ENCODE results near the gene C12orf60. TPM values are rescaled to one million over a fixed set of nuclear protein-coding genes. Genes with fewer than 3 reads are reported as not detected.

C12orf60 gene
- total and polyA plus RNA-seq, 2 donors from 2014 or later, result 2.0 to 4.5 TPM

DNA sequence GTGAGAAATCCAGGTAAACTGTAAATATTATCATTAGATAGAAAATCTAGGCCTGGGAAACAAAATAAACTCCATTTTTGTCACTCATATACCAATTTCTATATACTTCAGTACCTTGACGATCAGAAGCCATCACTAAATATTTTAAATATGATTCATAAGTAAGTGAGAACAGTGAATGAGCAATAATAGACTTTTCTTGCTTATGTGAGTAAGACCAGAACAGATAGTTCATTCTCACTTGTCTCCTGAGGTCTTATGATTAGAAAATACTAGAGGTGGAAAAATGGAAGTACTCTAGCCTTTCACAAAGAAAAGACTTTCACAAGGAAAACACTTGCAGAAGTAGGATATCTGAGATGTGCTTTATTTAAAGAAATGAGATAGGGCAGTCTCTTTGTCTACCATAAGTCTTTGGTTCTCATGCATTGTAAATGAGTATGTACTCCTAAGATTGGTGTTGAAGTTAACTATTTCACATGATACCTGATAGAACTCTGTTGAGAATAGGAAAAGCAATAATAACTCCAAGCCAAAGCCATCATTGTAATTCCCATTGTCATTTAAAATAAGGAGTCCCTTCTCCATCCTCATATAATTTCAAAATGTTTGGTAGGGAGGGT is 20.7 kb downstream of the C12orf60 start:
- TF ChIP-seq, protein P1, sequence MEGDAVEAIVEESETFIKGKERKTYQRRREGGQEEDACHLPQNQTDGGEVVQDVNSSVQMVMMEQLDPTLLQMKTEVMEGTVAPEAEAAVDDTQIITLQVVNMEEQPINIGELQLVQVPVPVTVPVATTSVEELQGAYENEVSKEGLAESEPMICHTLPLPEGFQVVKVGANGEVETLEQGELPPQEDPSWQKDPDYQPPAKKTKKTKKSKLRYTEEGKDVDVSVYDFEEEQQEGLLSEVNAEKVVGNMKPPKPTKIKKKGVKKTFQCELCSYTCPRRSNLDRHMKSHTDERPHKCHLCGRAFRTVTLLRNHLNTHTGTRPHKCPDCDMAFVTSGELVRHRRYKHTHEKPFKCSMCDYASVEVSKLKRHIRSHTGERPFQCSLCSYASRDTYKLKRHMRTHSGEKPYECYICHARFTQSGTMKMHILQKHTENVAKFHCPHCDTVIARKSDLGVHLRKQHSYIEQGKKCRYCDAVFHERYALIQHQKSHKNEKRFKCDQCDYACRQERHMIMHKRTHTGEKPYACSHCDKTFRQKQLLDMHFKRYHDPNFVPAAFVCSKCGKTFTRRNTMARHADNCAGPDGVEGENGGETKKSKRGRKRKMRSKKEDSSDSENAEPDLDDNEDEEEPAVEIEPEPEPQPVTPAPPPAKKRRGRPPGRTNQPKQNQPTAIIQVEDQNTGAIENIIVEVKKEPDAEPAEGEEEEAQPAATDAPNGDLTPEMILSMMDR (IDR thresholded peaks at IDR 0.05; ENCODE audit: borderline replicate concordance, extremely low read depth, insufficient read depth), result no peak
- H3K36me3 ChIP-seq (ENCODE audit: control insufficient read depth in 2 of 3, insufficient read depth in 3 of 3, low read length in 3 of 3), result no peaks in the 10 kb centered on the region
- H3K9me3 ChIP-seq (ENCODE audit: control insufficient read depth in 2 of 3, insufficient read depth in 1 of 3, low read length in 3 of 3), result no peaks in the 10 kb centered on the region
- no peak overlapping the region for H3K4me3 ChIP-seq (ENCODE audit: low read length in 3 of 3)
- intact Hi-C loops (cut with DNase I), result no loop called here
- no peak overlapping the region for H3K9ac ChIP-seq (ENCODE audit: low read length in 3 of 3)
- no peak overlapping the region for H3K27ac ChIP-seq (ENCODE audit: low read depth in 2 of 2, low read length in 2 of 2)
- FAIRE-seq, result no peak
- DNase-seq, result no peak
- no peaks in the 10 kb centered on the region for H3K27me3 ChIP-seq (ENCODE audit: control insufficient read depth, insufficient read depth, low read length)
- H3K4me1 ChIP-seq (ENCODE audit: control insufficient read depth in 2 of 3, insufficient read depth in 2 of 3, low read depth in 1 of 3, low read length in 3 of 3), result no peaks in the 10 kb centered on the region

DNA sequence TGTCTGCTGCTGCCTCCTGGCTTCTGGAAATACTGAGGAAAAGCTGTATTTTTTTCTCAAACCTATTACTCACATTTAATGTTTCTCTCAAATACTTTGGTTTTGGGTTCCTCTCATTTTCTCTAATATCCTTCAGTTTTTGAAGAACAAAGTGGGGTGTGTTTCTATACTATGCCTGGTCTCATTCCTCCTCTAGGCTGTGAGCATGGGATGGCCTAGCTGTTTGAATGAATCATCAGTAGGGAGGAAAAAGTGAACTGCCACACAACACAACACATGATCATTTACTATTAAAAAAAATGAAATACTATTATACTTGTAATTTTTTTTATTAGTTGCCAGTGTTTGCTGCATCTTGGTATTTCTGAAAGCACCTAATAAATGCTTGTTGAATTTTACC is 21.8 kb downstream of the C12orf60 start:
- Histone ChIP-seq H3K4me1 (ENCODE audit: control insufficient read depth in 2 of 3, insufficient read depth in 2 of 3, low read depth in 1 of 3, low read length in 3 of 3) (no peaks in the 10 kb centered on the region), H3K4me3 (ENCODE audit: low read length in 3 of 3) (no peak overlapping the region), H3K9ac (ENCODE audit: low read length in 3 of 3) (no peak overlapping the region), H3K27ac (ENCODE audit: low read depth in 2 of 2, low read length in 2 of 2) (no peak overlapping the region), H3K27me3 (ENCODE audit: control insufficient read depth, insufficient read depth, low read length) (no peaks in the 10 kb centered on the region), H3K36me3 (ENCODE audit: control insufficient read depth in 2 of 3, insufficient read depth in 3 of 3, low read length in 3 of 3) (no peaks in the 10 kb centered on the region), H3K9me3 (ENCODE audit: control insufficient read depth in 2 of 3, insufficient read depth in 1 of 3, low read length in 3 of 3) (no peaks in the 10 kb centered on the region)
- DNase-seq (no peak), FAIRE-seq (no peak)
- intact Hi-C loops (cut with DNase I), result no loop called here
- TF ChIP-seq, protein P1 (IDR thresholded peaks at IDR 0.05; ENCODE audit: borderline replicate concordance, extremely low read depth, insufficient read depth), result no peak

DNA sequence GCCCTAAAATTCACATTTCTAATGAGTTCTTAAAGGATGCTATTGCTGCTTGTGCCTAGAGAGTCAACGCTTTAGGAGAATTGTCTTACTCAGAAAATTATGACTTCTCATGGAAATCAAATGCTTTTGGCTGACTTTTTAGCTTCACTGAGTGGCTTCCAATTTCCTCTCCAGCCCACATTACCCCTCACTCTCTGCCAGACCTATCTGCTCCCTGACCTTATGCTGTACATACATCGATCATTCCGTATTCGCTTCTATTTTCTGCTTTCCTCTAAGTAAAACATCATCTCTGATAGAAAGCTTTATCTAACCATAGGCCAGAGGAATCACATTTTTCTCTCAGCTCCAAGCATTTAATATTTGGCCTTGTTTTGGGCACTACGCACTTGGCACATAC is 23.0 kb downstream of the C12orf60 start:
- Histone ChIP-seq H3K9me3 (ENCODE audit: control insufficient read depth in 2 of 3, insufficient read depth in 1 of 3, low read length in 3 of 3) (no peaks in the 10 kb centered on the region), H3K27ac (ENCODE audit: low read depth in 2 of 2, low read length in 2 of 2) (no peak overlapping the region)

More for the DNA sequence above, 23.0 kb downstream of the C12orf60 start:
- TF ChIP-seq, protein P1 (IDR thresholded peaks at IDR 0.05; ENCODE audit: borderline replicate concordance, extremely low read depth, insufficient read depth), result no peak
- FAIRE-seq (no peak), DNase-seq (no peak)
- intact Hi-C loops (cut with DNase I), result no loop called here
- no peak overlapping the region for H3K9ac ChIP-seq (ENCODE audit: low read length in 3 of 3)
- no peaks in the 10 kb centered on the region for H3K27me3 ChIP-seq (ENCODE audit: control insufficient read depth, insufficient read depth, low read length)
- no peaks in the 10 kb centered on the region for H3K36me3 ChIP-seq (ENCODE audit: control insufficient read depth in 2 of 3, insufficient read depth in 3 of 3, low read length in 3 of 3)
- H3K4me3 ChIP-seq (ENCODE audit: low read length in 3 of 3), result no peak overlapping the region
- H3K4me1 ChIP-seq (ENCODE audit: control insufficient read depth in 2 of 3, insufficient read depth in 2 of 3, low read depth in 1 of 3, low read length in 3 of 3), result no peaks in the 10 kb centered on the region
